Measurements from ENCODE around the gene KLHDC8B. TPM values are rescaled to one million over a fixed set of nuclear protein-coding genes. Genes with fewer than 3 reads are reported as not detected.

KLHDC8B gene
- 46.1 TPM for polyA plus RNA-seq (2013, experiment 1 of 2)
- polyA plus RNA-seq (2013, experiment 2 of 2) = 40.2 TPM

DNA sequence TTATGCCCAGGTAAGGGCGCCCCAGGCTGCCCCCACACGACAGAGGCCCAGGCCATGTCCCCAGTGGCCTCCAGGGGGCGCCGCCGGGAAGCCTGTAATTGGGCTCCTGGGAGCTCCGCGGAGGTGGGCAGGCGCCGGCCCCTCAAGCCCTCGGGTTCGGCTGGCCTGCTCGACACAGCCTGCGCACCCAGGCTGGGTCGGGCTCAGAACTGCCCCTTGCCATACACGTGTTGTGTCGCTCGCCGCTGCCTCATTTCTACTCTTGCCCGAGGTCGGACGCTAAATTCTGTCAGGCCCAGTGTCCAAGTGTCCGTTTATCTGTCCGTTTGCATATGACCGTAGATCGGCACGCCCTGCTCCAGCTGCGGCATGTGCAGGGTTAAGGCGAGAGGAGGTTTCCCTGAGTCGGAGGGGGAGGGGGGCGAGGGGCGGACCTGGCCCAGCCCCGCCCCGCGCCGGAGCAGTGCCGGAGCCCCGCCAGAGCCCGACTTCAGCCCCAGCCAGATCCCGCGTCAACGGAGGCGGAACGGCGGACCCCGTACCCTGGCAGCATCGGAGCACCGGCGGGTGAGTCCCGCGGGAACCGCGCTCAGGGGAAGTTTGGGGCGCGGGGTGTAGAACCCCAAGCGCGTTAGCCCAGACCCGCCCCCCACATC lies at the start of gene KLHDC8B:
Gene KLHDC8B, plus strand, starts transcription at position 480 of the 656 bp plus-strand sequence. CDS start 1,172 bp downstream, outside the sequence.
- Histone ChIP-seq H3K4me1 (ENCODE audit: control insufficient read depth, insufficient read depth, low read length, poor library complexity, severe bottlenecking) (peaks cover 21% of the 10 kb centered on the region), H3K36me3 (ENCODE audit: control insufficient read depth, insufficient read depth, low read length) (peaks cover 24% of the 10 kb centered on the region), H3K9me3 (ENCODE audit: control insufficient read depth, low read length) (no peaks in the 10 kb centered on the region), H3K4me3 (ENCODE audit: extremely low read depth, insufficient read depth, low read length, poor library complexity, severe bottlenecking) (peak within 1 kb of the TSS; percentile 85), H3K27ac (ENCODE audit: low read depth, low read length, severe bottlenecking) (peak within 1 kb of the TSS; percentile 61)
- 0% methylated on average over 52 to 55 of the region's 57 CpGs for WGBS, 2 experiments (ENCODE audit: insufficient coverage in 2 of 2)

DNA sequence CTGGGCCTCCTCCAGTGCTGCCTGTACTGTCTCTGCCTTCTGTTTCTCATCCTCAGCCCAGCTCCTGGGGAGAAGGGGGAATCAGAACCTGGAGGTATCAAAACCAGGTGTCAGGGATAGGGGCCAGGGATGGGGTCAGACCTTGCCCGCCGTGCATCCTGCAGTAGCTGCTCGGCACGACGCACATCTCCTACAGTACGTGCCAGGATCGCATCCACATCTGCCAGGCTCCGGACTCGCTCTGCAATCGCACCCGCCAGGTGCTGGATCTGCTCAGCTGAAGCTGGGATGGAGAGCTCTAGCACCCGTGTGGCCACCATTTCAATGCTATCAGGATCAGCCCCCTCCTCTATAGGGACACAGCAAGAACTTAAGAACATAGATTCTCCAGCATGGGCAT lies 49.4 kb upstream of the KLHDC8B start:
- Histone ChIP-seq H3K36me3 (ENCODE audit: control insufficient read depth, insufficient read depth, low read length) (peaks cover 79% of the 10 kb centered on the region), H3K27ac (ENCODE audit: low read depth, low read length, severe bottlenecking) (no peak overlapping the region), H3K4me1 (ENCODE audit: control insufficient read depth, insufficient read depth, low read length, poor library complexity, severe bottlenecking) (peaks cover 6% of the 10 kb centered on the region), H3K9me3 (ENCODE audit: control insufficient read depth, low read length) (no peaks in the 10 kb centered on the region), H3K4me3 (ENCODE audit: extremely low read depth, insufficient read depth, low read length, poor library complexity, severe bottlenecking) (no peak overlapping the region)
- 95 to 98% methylated on average over 12 of the region's 12 CpGs for WGBS, 2 experiments (ENCODE audit: insufficient coverage in 2 of 2)

DNA sequence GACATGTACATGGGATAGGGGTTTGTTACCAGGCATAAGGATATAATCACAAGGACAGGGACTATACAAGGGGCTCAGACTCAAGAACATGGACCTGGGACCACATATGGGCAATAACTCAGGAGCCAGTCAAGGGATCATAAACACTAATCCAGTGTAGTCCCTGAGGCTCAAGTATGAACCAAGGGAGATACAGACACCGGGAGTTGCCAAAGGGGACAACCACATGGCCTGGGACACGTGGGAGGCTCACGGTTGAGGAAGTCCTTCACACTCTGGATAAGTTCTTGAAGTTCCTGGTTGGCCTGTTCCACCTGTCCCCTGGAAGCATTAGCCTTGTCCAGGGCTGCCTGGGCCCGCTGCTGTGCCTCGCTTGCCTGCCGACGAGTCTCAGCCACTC lies 48.9 kb upstream of the KLHDC8B start:
- peaks cover 78% of the 10 kb centered on the region for H3K36me3 ChIP-seq (ENCODE audit: control insufficient read depth, insufficient read depth, low read length)
- H3K4me3 ChIP-seq (ENCODE audit: extremely low read depth, insufficient read depth, low read length, poor library complexity, severe bottlenecking) = no peak overlapping the region
- 94 to 99% methylated on average over 7 of the region's 7 CpGs for WGBS, 2 experiments (ENCODE audit: insufficient coverage in 2 of 2)

DNA sequence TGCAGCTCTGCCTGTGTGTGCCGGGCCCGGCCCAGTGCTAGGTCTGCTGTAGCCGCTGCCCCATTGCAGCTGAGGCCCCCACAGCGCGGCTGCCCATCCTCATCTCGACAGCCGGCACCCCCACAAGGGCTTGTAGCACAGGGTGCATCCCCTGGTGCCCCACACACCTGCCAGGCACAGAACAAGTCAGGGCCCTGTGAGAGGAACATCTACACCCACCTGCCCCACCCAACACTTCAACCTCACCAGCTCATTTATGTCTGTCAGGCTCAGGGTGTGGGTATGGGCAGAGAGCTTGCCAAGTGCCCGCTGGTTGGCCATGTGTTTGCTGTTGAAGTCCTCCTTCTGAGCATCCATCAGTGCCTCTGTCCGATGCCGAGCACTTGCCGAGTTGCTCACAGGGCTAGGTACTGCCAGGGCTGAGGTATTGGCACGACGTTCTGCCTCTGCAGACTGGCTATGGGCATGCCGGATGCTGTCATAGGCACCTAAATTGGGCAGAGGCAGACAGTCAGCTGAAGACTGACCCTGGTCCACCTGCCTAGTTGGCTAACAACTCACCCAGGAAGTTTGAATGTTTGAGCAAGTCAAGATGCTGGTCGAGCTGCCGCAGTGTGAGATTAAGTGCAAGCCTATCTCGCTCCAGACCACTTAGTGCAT lies 48.4 kb upstream of the KLHDC8B start:
- Histone ChIP-seq H3K27ac (ENCODE audit: low read depth, low read length, severe bottlenecking) (no peak overlapping the region), H3K4me1 (ENCODE audit: control insufficient read depth, insufficient read depth, low read length, poor library complexity, severe bottlenecking) (peaks cover 6% of the 10 kb centered on the region), H3K9me3 (ENCODE audit: control insufficient read depth, low read length) (no peaks in the 10 kb centered on the region), H3K4me3 (ENCODE audit: extremely low read depth, insufficient read depth, low read length, poor library complexity, severe bottlenecking) (no peak overlapping the region), H3K36me3 (ENCODE audit: control insufficient read depth, insufficient read depth, low read length) (peaks cover 78% of the 10 kb centered on the region)
- WGBS, 2 experiments (ENCODE audit: insufficient coverage in 2 of 2) = 96% methylated on average over 16 to 17 of the region's 17 CpGs

More for the DNA sequence above, 48.9 kb upstream of the KLHDC8B start:
- no peak overlapping the region for H3K27ac ChIP-seq (ENCODE audit: low read depth, low read length, severe bottlenecking)
- peaks cover 6% of the 10 kb centered on the region for H3K4me1 ChIP-seq (ENCODE audit: control insufficient read depth, insufficient read depth, low read length, poor library complexity, severe bottlenecking)
- no peaks in the 10 kb centered on the region for H3K9me3 ChIP-seq (ENCODE audit: control insufficient read depth, low read length)

DNA sequence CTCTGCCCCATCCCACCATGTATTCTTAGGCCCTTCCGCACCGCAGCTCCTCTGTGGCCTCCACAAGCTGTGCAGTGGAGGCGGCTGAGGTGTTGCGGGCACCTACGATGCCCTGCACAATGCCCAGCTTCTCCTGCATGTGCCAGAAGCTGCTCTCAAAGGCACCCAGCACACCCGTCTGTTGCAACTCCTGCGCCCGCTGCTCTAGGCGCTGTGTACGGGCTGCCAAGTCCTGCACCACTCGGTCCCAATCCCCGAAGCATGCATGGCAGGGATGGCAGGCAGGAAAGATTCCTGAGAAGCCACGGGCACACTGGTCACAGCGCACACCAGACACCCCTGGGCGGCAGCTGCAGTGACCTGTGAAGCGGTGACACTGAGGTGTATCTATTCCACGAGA lies 47.7 kb upstream of the KLHDC8B start:
- Histone ChIP-seq H3K4me1 (ENCODE audit: control insufficient read depth, insufficient read depth, low read length, poor library complexity, severe bottlenecking) (peaks cover 6% of the 10 kb centered on the region), H3K36me3 (ENCODE audit: control insufficient read depth, insufficient read depth, low read length) (peaks cover 78% of the 10 kb centered on the region)
- 95 to 97% methylated on average over 16 to 17 of the region's 17 CpGs for WGBS, 2 experiments (ENCODE audit: insufficient coverage in 2 of 2)

DNA sequence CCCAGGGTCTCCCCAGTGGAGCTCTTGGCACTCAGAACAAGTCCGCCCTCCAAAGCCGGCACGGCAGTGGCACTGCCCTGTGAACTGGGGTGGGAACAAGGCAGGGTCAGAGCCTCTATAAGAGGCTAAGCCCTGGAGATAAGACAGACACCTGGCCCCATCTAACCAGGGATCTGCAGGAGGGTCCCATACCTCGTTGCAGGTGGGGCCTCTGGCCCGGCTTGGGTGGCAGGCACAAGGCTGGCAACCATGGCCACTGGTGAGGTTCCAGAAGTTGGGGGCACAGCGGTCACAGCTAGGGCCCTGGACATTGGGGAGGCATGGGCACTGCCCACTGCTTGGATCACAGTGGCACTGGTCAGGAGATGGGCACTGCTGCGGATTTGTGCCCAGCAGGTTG lies 47.2 kb upstream of the KLHDC8B start:
- H3K27ac ChIP-seq (ENCODE audit: low read depth, low read length, severe bottlenecking) = no peak overlapping the region
- no peak overlapping the region for H3K4me3 ChIP-seq (ENCODE audit: extremely low read depth, insufficient read depth, low read length, poor library complexity, severe bottlenecking)
- H3K9me3 ChIP-seq (ENCODE audit: control insufficient read depth, low read length) = no peaks in the 10 kb centered on the region
- H3K4me1 ChIP-seq (ENCODE audit: control insufficient read depth, insufficient read depth, low read length, poor library complexity, severe bottlenecking) = peaks cover 6% of the 10 kb centered on the region
- peaks cover 78% of the 10 kb centered on the region for H3K36me3 ChIP-seq (ENCODE audit: control insufficient read depth, insufficient read depth, low read length)
- WGBS, 2 experiments (ENCODE audit: insufficient coverage in 2 of 2) = 84 to 98% methylated on average over 5 to 7 of the region's 7 CpGs

More for the DNA sequence above, 47.7 kb upstream of the KLHDC8B start:
- H3K4me3 ChIP-seq (ENCODE audit: extremely low read depth, insufficient read depth, low read length, poor library complexity, severe bottlenecking) = no peak overlapping the region
- H3K9me3 ChIP-seq (ENCODE audit: control insufficient read depth, low read length) = no peaks in the 10 kb centered on the region
- no peak overlapping the region for H3K27ac ChIP-seq (ENCODE audit: low read depth, low read length, severe bottlenecking)

DNA sequence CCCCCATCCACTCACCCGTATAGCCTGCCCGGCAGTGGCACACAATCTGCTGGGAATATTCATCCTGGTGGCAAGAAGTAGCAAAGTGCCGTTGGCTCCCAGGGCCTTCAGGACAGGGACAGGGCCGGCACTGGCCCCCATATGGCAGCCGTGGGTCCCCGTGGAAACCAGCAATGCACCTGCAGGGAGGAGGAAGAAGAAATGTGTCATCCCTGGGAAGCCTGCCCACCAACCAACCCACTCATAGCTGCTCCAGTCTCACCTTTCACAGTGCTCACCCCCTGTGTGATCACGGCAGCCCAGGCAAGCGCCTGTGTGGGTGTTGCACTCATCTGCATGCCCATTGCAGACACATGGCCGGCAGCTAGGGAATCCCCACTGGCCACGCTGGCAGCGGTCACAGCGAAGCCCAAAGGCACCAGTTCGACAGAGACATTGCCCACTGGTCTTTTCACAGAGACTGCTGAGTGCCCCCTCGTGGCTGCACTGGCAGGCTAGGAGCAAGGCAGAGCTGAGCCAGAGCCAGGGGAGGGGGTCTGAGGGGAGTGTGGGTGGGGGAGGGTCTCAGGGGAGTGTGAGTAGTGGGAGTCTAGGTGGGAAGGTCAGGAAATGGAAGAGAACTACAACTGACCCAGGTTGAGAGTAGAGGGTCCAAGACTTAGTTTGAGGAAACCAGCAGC lies 46.3 kb upstream of the KLHDC8B start:
- Histone ChIP-seq H3K9me3 (ENCODE audit: control insufficient read depth, low read length) (no peaks in the 10 kb centered on the region), H3K4me1 (ENCODE audit: control insufficient read depth, insufficient read depth, low read length, poor library complexity, severe bottlenecking) (no peaks in the 10 kb centered on the region), H3K27ac (ENCODE audit: low read depth, low read length, severe bottlenecking) (no peak overlapping the region), H3K36me3 (ENCODE audit: control insufficient read depth, insufficient read depth, low read length) (peaks cover 85% of the 10 kb centered on the region), H3K4me3 (ENCODE audit: extremely low read depth, insufficient read depth, low read length, poor library complexity, severe bottlenecking) (no peak overlapping the region)
- WGBS, 2 experiments (ENCODE audit: insufficient coverage in 2 of 2) = 86 to 88% methylated on average over 10 to 12 of the region's 14 CpGs

DNA sequence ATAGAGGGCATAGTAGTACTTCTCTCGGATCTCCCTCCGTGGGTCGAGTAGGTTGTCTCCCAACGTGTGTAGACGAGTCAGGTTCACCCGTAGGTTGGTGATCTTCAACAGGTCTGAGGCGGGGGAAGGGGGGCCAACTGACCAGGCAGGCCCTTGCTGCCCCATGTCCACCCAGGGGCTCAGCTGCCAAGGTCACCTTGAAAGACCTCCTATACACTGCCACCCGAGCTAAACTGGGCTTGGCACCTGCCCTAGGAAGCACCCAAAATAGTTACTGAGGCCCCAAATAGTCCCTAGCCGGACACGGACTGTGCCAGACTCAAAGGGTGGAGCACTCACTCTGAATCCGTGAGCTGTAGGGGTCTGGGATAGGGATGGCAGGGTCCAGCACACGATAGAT lies 40.4 kb upstream of the KLHDC8B start:
- WGBS, 2 experiments (ENCODE audit: insufficient coverage in 2 of 2) = 95 to 100% methylated on average over 6 to 12 of the region's 12 CpGs
- H3K4me1 ChIP-seq (ENCODE audit: control insufficient read depth, insufficient read depth, low read length, poor library complexity, severe bottlenecking) = peaks cover 8% of the 10 kb centered on the region
- no peak overlapping the region for H3K4me3 ChIP-seq (ENCODE audit: extremely low read depth, insufficient read depth, low read length, poor library complexity, severe bottlenecking)
- H3K27ac ChIP-seq (ENCODE audit: low read depth, low read length, severe bottlenecking) = no peak overlapping the region
- no peaks in the 10 kb centered on the region for H3K9me3 ChIP-seq (ENCODE audit: control insufficient read depth, low read length)
- peaks cover 51% of the 10 kb centered on the region for H3K36me3 ChIP-seq (ENCODE audit: control insufficient read depth, insufficient read depth, low read length)

DNA sequence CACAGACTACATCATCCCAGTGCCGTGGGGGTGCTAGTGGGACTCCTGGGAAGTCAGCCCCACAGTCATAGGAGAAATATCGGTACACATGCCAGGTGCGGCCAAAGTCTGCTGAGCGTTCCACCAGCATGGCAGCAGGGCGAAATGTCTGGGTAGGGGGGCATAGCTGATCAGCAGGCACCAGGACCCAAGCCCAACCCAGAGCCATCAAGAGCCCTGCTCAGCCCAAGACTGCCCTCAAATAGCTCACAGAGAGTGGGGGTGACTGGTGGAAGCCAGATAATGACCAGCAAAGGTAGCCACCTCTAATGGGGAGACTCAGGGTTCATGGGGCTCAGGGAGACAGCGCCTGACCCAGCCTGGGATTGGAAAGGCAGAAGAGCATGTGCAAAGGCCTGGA lies 39.8 kb upstream of the KLHDC8B start:
- H3K4me3 ChIP-seq (ENCODE audit: extremely low read depth, insufficient read depth, low read length, poor library complexity, severe bottlenecking) = peak overlapping the region; percentile 70
- H3K9me3 ChIP-seq (ENCODE audit: control insufficient read depth, low read length) = no peaks in the 10 kb centered on the region
- 94 to 96% methylated on average over 6 of the region's 6 CpGs for WGBS, 2 experiments (ENCODE audit: insufficient coverage in 2 of 2)
- peaks cover 8% of the 10 kb centered on the region for H3K4me1 ChIP-seq (ENCODE audit: control insufficient read depth, insufficient read depth, low read length, poor library complexity, severe bottlenecking)
- H3K27ac ChIP-seq (ENCODE audit: low read depth, low read length, severe bottlenecking) = no peak overlapping the region
- peaks cover 46% of the 10 kb centered on the region for H3K36me3 ChIP-seq (ENCODE audit: control insufficient read depth, insufficient read depth, low read length)

DNA sequence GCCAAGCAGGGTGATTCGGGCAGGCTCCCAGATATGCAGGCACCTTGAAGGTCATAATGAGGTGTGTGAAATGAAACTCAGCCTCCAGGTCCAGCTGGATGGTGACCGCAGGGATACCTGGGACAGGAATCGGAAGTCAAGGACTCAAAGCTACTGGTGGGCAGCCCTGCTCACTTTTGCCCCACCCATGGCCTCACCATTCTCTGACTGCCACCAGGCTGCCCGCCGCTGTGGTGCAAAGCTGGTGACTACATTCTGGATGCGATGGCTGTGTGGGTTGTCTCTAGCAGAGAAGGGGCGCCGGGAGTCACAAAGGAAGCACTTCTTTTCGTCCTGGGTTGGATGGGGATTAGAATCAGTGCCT lies 39.3 kb upstream of the KLHDC8B start:
- no peaks in the 10 kb centered on the region for H3K9me3 ChIP-seq (ENCODE audit: control insufficient read depth, low read length)
- peak overlapping the region; percentile 93 for H3K27ac ChIP-seq (ENCODE audit: low read depth, low read length, severe bottlenecking)
- H3K4me3 ChIP-seq (ENCODE audit: extremely low read depth, insufficient read depth, low read length, poor library complexity, severe bottlenecking) = peak overlapping the region; percentile 70
- WGBS, 2 experiments (ENCODE audit: insufficient coverage in 2 of 2) = 58 to 66% methylated on average over 4 to 9 of the region's 9 CpGs
- peaks cover 8% of the 10 kb centered on the region for H3K4me1 ChIP-seq (ENCODE audit: control insufficient read depth, insufficient read depth, low read length, poor library complexity, severe bottlenecking)
- H3K36me3 ChIP-seq (ENCODE audit: control insufficient read depth, insufficient read depth, low read length) = peaks cover 41% of the 10 kb centered on the region
